DOHH2 (cell line): Measurements from ENCODE around the gene DNPEP.

Source experiments
- H3F3A ChIP-seq: fragments of 200-600 bp; sonication (generic), shearing (Covaris generic); 2 replicates; pipeline ENCODE4 v1.6.0; 2016; ENCODE audit warnings: antibody characterized with exemption, mild to moderate bottlenecking; ENCODE audit not compliant: control insufficient read depth, insufficient read depth
- H3K27ac ChIP-seq: fragments of 200-600 bp; sonication (generic); 2 replicates; pipeline ENCODE4 v1.5.1; 2014; ENCODE audit warnings: low read depth, mild to moderate bottlenecking, low read length, moderate library complexity
- H3K27me3 ChIP-seq: fragments of 200-600 bp; sonication (generic); 2 replicates; pipeline ENCODE4 v1.6.1; 2014; ENCODE audit warnings: mild to moderate bottlenecking, low read length, mixed read lengths; ENCODE audit not compliant: control insufficient read depth
- H3K36me3 ChIP-seq: fragments of 200-600 bp; sonication (generic); 2 replicates; pipeline ENCODE4 v1.6.1; 2014; ENCODE audit warnings: mild to moderate bottlenecking, low read length, moderate library complexity, mixed read lengths; ENCODE audit not compliant: control insufficient read depth
- H3K4me1 ChIP-seq: fragments of 200-600 bp; sonication (generic); 2 replicates; pipeline ENCODE4 v1.6.1; 2014; ENCODE audit warnings: mild to moderate bottlenecking, low read length, mixed read lengths; ENCODE audit not compliant: control insufficient read depth
- H3K4me2 ChIP-seq: fragments of 200-600 bp; sonication (generic); 2 replicates; pipeline ENCODE4 v1.6.0; 2014; ENCODE audit warnings: mild to moderate bottlenecking, low read length, moderate library complexity
- H3K4me3 ChIP-seq: fragments of 200-600 bp; sonication (generic); 2 replicates; pipeline ENCODE4 v1.5.1; 2014; ENCODE audit warnings: mild to moderate bottlenecking, low read length, mixed read lengths
- H3K79me2 ChIP-seq: fragments of 200-600 bp; sonication (generic); 2 replicates; pipeline ENCODE4 v1.6.1; 2014; ENCODE audit warnings: mild to moderate bottlenecking, low read length, mixed read lengths; ENCODE audit not compliant: control insufficient read depth
- H3K9me2 ChIP-seq: fragments of 200-600 bp; sonication (generic); replicated peaks from 2 replicates; pipeline ENCODE4 v1.6.1; 2014; ENCODE audit warnings: mild to moderate bottlenecking, low read length, mixed read lengths; ENCODE audit not compliant: control insufficient read depth
- H3K9me3 ChIP-seq: fragments of 200-600 bp; sonication (generic); 2 replicates; pipeline ENCODE4 v1.6.1; 2014; ENCODE audit warnings: antibody characterized with exemption, low read length, mixed read lengths; ENCODE audit not compliant: control insufficient read depth, insufficient read depth
- H4K20me1 ChIP-seq: fragments of 200-600 bp; sonication (generic); 2 replicates; pipeline ENCODE4 v1.6.0; 2014; ENCODE audit warnings: low read depth, mild to moderate bottlenecking, antibody characterized with exemption, low read length, moderate library complexity; ENCODE audit not compliant: control insufficient read depth, insufficient read depth
- EZH2phosphoT487 ChIP-seq: fragments of 200-600 bp; sonication (generic); IDR thresholded peaks from 2 replicates; pipeline ENCODE4 v1.6.1; 2017; ENCODE audit warnings: borderline replicate concordance, mild to moderate bottlenecking, antibody characterized with exemption, low read length, moderate library complexity, mixed read lengths
- TF ChIP-seq, protein P1 (sequence below): fragments of 200-600 bp; sonication (generic); IDR thresholded peaks from one replicate; pipeline ENCODE4 v1.5.1; 2014; ENCODE audit warnings: antibody characterized with exemption, mild to moderate bottlenecking, low read depth, low read length; ENCODE audit not compliant: poor library complexity, severe bottlenecking

The DNPEP gene

GRCh38 chr2:219433666-219434467, 46.2 kb upstream of the DNPEP start:
- Histone ChIP-seq H3K9me2 (no peaks in the 10 kb centered on the region), H3K27me3 (peaks cover 9% of the 10 kb centered on the region), H3K4me2 (no peak overlapping the region), H3F3A (no peaks in the 10 kb centered on the region), H3K9me3 (no peaks in the 10 kb centered on the region), H3K27ac (no peak overlapping the region), H4K20me1 (no peaks in the 10 kb centered on the region), H3K4me3 (no peak overlapping the region), H3K4me1 (no peaks in the 10 kb centered on the region), H3K36me3 (no peaks in the 10 kb centered on the region), H3K79me2 (no peaks in the 10 kb centered on the region)
- TF ChIP-seq EZH2phosphoT487 = no peak
- TF ChIP-seq, protein P1, sequence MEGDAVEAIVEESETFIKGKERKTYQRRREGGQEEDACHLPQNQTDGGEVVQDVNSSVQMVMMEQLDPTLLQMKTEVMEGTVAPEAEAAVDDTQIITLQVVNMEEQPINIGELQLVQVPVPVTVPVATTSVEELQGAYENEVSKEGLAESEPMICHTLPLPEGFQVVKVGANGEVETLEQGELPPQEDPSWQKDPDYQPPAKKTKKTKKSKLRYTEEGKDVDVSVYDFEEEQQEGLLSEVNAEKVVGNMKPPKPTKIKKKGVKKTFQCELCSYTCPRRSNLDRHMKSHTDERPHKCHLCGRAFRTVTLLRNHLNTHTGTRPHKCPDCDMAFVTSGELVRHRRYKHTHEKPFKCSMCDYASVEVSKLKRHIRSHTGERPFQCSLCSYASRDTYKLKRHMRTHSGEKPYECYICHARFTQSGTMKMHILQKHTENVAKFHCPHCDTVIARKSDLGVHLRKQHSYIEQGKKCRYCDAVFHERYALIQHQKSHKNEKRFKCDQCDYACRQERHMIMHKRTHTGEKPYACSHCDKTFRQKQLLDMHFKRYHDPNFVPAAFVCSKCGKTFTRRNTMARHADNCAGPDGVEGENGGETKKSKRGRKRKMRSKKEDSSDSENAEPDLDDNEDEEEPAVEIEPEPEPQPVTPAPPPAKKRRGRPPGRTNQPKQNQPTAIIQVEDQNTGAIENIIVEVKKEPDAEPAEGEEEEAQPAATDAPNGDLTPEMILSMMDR = peak; percentile 74

GRCh38 chr2:219430633-219431615, 43.2 kb upstream of the DNPEP start:
- Histone ChIP-seq H3K27me3 (no peaks in the 10 kb centered on the region; the same call in 1 of the 2 replicates), H3K4me1 (no peaks in the 10 kb centered on the region), H3K4me3 (no peak overlapping the region), H3K79me2 (no peaks in the 10 kb centered on the region), H4K20me1 (no peaks in the 10 kb centered on the region), H3K36me3 (no peaks in the 10 kb centered on the region), H3K9me2 (no peaks in the 10 kb centered on the region), H3K27ac (no peak overlapping the region), H3F3A (no peaks in the 10 kb centered on the region), H3K4me2 (no peak overlapping the region), H3K9me3 (no peaks in the 10 kb centered on the region)
- TF ChIP-seq, protein P1 = no peak
- no peak for TF ChIP-seq EZH2phosphoT487

DNA sequence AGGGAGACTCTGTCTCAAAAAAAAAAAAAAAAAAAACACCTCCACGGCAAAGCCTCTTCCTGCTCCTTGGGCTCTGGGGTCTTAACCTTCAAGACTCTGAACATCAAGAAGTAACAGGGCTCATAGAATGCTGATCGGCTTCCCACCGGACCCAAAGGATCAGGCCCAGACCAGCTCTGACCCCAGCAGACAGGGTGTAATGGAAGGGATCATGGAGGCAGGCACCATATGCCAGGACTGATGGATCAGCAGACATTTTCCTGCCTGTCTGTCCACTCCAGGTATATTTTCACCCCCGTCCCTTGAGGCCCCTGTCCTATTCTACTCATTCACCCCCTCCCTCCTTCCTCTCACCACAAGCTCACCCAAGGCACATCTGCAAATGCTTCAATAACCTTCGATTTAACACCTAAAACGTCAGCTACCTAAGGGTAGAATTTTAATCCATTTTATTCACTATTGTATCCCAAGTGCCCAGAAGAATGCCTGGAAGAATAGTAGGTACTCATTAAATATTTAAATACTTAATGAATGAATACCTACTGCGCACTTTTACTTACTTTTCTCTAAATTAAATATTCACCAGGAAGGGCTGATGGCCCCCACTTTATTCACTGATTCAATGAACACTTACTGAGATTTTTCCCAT, 42.4 kb upstream of the DNPEP start:
- H3K4me3 ChIP-seq = no peak overlapping the region
- H3K4me1 ChIP-seq = no peaks in the 10 kb centered on the region
- no peaks in the 10 kb centered on the region for H3K79me2 ChIP-seq
- H3K4me2 ChIP-seq = no peak overlapping the region
- H3F3A ChIP-seq = no peaks in the 10 kb centered on the region
- H4K20me1 ChIP-seq = no peaks in the 10 kb centered on the region
- no peaks in the 10 kb centered on the region for H3K9me3 ChIP-seq
- no peaks in the 10 kb centered on the region; the same call in 1 of the 2 replicates for H3K27me3 ChIP-seq
- no peaks in the 10 kb centered on the region for H3K36me3 ChIP-seq
- H3K9me2 ChIP-seq = no peaks in the 10 kb centered on the region
- TF ChIP-seq, protein P1 = no peak
- TF ChIP-seq EZH2phosphoT487 = no peak
- H3K27ac ChIP-seq = no peak overlapping the region
